Uterus (tissue), 2 donors: ENCODE data around the gene VKORC1L1.
"Not testable (repeated sequence)": the region's sequence is repeated elsewhere in the genome, so short reads cannot be mapped to it uniquely, and the experiment has no call there.

Experiments
- CTCF ChIP-seq, 4 experiments: fragments of 200-600 bp in 2 of 4; fragments of 450-650 bp in 2 of 4; sonication (generic) in 2 of 4; IDR thresholded peaks; one replicate each; pipeline ENCODE4 v1.5.1; 2016 to 2019; ENCODE audit warnings: antibody characterized with exemption in 4 of 4, mild to moderate bottlenecking in 2 of 4, moderate library complexity in 1 of 4
- POLR2A ChIP-seq, 2 donors: fragments of 450-650 bp; IDR thresholded peaks; one replicate each; pipeline ENCODE4 v1.6.1; 2016; ENCODE audit warnings: antibody characterized with exemption in 2 of 2, mild to moderate bottlenecking in 1 of 2, moderate library complexity in 1 of 2

- TF ChIP-seq CTCF, POLR2A (IDR thresholded peaks at IDR 0.05): not testable (repeated sequence)
These were observed 91.8 kb downstream of the VKORC1L1 start for GRCh38 chr7:65964671-65965070.
